Sigmoid colon (tissue), 4 donors: ENCODE data around the gene SDR42E2.
"Not testable (repeated sequence)": the region's sequence is repeated elsewhere in the genome, so short reads cannot be mapped to it uniquely, and the experiment has no call there.

Source experiments
- EP300 ChIP-seq, 4 donors: sonication (generic); formaldehyde crosslinking; IDR thresholded peaks; one replicate each; pipeline ENCODE4 v1.6.1; 2017; ENCODE audit warnings: antibody characterized with exemption in 4 of 4
- TF ChIP-seq, protein P1 (sequence below), 4 experiments: fragments of 450-650 bp in 3 of 4; fragments of 200-600 bp in 1 of 4; IDR thresholded peaks; one replicate each; pipeline ENCODE4 v1.5.1; 2016 to 2019; ENCODE audit warnings: antibody characterized with exemption in 4 of 4, mild to moderate bottlenecking in 3 of 4, moderate library complexity in 2 of 4

DNA sequence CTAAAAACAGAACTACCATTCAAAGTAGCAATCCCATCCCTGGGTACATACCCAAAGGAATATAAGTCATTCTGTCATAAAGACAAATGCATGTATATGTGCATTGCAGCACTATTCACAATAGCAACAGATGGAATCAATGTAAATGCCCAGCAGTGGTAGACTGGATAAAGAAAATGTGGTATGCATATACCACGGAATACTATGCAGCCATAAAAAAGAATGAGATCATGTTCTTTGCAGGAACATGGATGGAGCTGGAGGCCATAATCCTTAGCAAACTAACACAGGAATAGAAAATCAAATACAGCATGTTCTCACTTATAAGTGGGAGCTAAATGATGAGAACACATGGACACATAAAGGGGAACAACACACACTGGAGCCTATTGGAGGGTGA, 33.8 kb upstream of the SDR42E2 start:
- TF ChIP-seq, protein P1, sequence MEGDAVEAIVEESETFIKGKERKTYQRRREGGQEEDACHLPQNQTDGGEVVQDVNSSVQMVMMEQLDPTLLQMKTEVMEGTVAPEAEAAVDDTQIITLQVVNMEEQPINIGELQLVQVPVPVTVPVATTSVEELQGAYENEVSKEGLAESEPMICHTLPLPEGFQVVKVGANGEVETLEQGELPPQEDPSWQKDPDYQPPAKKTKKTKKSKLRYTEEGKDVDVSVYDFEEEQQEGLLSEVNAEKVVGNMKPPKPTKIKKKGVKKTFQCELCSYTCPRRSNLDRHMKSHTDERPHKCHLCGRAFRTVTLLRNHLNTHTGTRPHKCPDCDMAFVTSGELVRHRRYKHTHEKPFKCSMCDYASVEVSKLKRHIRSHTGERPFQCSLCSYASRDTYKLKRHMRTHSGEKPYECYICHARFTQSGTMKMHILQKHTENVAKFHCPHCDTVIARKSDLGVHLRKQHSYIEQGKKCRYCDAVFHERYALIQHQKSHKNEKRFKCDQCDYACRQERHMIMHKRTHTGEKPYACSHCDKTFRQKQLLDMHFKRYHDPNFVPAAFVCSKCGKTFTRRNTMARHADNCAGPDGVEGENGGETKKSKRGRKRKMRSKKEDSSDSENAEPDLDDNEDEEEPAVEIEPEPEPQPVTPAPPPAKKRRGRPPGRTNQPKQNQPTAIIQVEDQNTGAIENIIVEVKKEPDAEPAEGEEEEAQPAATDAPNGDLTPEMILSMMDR (IDR thresholded peaks at IDR 0.05), result not testable (repeated sequence)
- not testable (repeated sequence) for TF ChIP-seq EP300 (IDR thresholded peaks at IDR 0.05)
